Measurements from ENCODE around the gene LRRC8E. TPM values are rescaled to one million over a fixed set of nuclear protein-coding genes. Genes with fewer than 3 reads are reported as not detected.

LRRC8E gene
- total RNA-seq, 2 donors from 2014 or later, result 2.9 to 4.0 TPM

DNA sequence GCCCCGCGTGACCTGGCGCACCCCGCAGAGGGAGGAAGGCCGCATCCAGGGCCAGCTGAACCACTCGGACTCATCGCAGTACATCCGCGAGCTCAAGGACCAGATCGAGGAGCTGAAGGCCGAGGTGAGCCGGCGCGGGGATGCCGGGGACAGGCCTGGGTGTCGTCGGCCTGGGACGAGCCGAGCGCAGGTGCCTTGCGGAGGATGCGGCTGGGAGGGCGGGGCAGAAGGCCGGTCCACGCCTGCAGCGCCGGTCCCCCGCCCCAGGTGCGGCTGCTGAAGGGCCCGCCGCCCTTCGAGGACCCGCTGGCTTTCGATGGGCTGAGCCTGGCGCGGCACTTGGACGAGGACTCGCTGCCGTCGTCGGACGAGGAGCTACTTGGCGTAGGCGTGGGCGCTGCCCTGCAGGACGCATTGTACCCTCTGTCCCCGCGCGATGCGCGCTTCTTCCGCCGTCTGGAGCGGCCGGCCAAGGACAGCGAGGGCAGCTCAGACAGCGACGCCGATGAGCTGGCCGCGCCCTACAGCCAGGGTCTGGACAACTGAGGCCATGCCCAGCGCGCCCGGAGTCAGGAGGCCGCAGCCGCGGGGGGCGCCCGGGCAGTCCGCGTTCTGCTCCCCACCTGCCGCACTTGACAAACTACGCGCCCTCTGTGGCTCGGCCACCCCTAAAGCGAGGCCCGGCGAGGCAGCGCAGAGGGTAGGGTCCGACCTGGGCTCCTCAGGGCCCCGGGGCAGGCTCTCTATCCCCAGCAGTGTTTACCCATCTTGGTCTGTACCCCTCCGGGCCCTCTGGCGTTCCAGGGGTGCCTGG is 24.9 kb upstream of the LRRC8E start:
- no peak for DNase-seq
- Histone ChIP-seq H3K27ac (no peak overlapping the region), H3K4me1 (peaks cover 9% of the 10 kb centered on the region), H3K4me3 (no peak overlapping the region), H3K9ac (ENCODE audit: low read depth in 2 of 2, low read length in 2 of 2) (no peak overlapping the region), H3K9me3 (no peaks in the 10 kb centered on the region), H3K27me3 (peaks cover 33% of the 10 kb centered on the region), H3K36me3 (no peaks in the 10 kb centered on the region)
- TF ChIP-seq, protein P1, sequence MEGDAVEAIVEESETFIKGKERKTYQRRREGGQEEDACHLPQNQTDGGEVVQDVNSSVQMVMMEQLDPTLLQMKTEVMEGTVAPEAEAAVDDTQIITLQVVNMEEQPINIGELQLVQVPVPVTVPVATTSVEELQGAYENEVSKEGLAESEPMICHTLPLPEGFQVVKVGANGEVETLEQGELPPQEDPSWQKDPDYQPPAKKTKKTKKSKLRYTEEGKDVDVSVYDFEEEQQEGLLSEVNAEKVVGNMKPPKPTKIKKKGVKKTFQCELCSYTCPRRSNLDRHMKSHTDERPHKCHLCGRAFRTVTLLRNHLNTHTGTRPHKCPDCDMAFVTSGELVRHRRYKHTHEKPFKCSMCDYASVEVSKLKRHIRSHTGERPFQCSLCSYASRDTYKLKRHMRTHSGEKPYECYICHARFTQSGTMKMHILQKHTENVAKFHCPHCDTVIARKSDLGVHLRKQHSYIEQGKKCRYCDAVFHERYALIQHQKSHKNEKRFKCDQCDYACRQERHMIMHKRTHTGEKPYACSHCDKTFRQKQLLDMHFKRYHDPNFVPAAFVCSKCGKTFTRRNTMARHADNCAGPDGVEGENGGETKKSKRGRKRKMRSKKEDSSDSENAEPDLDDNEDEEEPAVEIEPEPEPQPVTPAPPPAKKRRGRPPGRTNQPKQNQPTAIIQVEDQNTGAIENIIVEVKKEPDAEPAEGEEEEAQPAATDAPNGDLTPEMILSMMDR (IDR thresholded peaks at IDR 0.05), result no peak
- intact Hi-C loops (cut with DNase I), result no loop called here

DNA sequence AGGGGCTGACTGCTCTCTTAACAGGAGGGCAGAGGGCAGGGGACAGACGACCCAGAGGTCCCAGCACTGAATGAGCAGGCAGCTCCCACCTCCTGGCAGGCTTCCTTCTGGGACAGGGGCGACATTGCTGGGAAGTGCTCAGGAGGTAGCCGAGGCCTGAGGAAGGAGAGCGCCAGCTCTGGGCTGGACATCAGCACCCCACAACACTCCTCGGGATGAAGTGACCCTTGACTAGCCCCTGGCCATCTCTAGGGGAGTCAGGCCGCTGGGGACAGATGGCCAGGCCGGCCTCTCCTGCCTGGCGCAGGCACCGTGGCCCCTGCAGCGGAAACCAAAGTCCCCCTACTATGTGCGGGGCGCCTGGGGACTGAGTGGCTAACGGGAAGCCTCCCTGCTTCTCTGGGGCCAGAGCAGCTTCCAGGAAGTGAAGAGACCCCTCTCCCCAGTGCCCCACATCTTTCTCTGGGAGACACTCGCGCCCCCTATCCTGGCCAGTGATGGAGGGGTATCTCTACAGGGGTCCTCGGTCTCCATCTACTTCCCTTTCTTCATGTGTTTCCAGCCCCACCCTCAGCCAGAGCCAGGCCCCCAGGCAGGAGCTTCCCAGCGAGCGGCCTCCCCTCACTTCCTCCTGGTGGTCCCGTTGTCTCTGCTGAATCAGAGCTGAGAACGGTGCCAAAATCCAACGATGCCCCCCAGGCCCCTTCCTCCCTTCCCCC is 24.2 kb upstream of the LRRC8E start:
- TF ChIP-seq, protein P1 (IDR thresholded peaks at IDR 0.05), result no peak
- Histone ChIP-seq H3K9me3 (no peaks in the 10 kb centered on the region), H3K4me1 (peaks cover 12% of the 10 kb centered on the region), H3K4me3 (no peak overlapping the region), H3K27ac (no peak overlapping the region), H3K36me3 (no peaks in the 10 kb centered on the region), H3K27me3 (peaks cover 33% of the 10 kb centered on the region), H3K9ac (ENCODE audit: low read depth in 2 of 2, low read length in 2 of 2) (no peak overlapping the region)
- intact Hi-C loops (cut with DNase I), result no loop called here
- DNase-seq, result no peak

DNA sequence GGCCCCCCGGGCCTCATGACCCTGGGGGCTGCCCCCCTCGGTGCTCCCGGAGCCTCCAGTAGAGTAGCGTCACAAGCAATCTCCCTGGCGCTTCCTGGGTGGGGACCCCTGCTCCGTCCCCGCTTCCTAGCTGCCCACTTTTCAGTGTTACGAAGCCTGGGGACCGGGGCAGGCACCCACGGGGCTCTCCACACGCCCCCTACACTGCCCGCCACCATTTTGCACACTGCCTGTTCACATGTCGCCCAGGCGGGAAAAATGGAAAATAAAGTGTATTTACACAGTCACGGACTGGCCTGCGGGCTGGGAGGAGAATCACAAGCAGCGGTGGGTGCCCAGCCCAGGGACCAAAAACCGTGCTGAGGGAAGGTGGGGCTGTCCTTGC is 23.6 kb upstream of the LRRC8E start:
- no peak overlapping the region for H3K9ac ChIP-seq (ENCODE audit: low read depth in 2 of 2, low read length in 2 of 2)
- H3K4me3 ChIP-seq, result no peak overlapping the region
- H3K4me1 ChIP-seq, result peaks cover 12% of the 10 kb centered on the region
- H3K27me3 ChIP-seq, result peaks cover 33% of the 10 kb centered on the region
- TF ChIP-seq, protein P1 (IDR thresholded peaks at IDR 0.05), result no peak
- intact Hi-C loops (cut with DNase I), result no loop called here
- H3K27ac ChIP-seq, result no peak overlapping the region
- no peaks in the 10 kb centered on the region for H3K9me3 ChIP-seq
- H3K36me3 ChIP-seq, result no peaks in the 10 kb centered on the region
- no peak for DNase-seq

DNA sequence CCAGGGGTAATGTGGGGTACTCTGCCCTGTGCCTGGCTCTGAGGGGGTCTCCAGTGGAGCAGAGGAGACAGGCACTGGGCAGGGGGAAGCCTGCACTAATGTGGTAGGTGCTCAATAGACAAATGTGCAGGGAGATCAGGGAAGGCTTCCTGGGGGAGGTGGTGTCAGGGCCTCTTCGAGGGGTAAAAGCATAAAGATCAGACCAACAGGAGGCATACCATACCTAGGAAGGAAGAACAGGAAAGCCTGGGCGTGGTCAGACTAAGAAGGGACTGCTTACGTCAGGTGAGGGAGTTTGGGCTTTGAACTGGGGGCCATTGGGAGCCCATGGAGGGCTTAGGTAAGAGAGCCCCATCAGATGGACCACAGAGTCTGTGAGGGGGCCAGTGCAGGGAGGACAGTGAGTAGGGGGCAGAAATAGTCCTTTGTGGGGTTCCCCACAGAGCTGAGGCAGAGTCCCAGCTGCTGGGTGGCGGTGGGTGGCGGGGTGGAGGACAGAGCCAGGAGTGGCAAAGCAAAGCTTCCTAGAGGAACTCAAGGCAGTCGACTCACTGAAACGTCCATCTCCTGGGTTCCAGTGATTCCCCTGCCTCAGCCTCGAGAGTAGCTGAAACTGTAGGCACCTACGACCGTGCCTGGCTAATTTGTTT is 22.9 kb upstream of the LRRC8E start:
- intact Hi-C loops (cut with DNase I), result no loop called here
- H3K4me3 ChIP-seq, result no peak overlapping the region
- H3K27ac ChIP-seq, result no peak overlapping the region
- H3K4me1 ChIP-seq, result peaks cover 12% of the 10 kb centered on the region
- no peaks in the 10 kb centered on the region for H3K36me3 ChIP-seq
- H3K27me3 ChIP-seq, result peaks cover 33% of the 10 kb centered on the region
- no peak for DNase-seq
- TF ChIP-seq, protein P1 (IDR thresholded peaks at IDR 0.05), result no peak
- H3K9ac ChIP-seq (ENCODE audit: low read depth in 2 of 2, low read length in 2 of 2), result no peak overlapping the region
- H3K9me3 ChIP-seq, result no peaks in the 10 kb centered on the region

DNA sequence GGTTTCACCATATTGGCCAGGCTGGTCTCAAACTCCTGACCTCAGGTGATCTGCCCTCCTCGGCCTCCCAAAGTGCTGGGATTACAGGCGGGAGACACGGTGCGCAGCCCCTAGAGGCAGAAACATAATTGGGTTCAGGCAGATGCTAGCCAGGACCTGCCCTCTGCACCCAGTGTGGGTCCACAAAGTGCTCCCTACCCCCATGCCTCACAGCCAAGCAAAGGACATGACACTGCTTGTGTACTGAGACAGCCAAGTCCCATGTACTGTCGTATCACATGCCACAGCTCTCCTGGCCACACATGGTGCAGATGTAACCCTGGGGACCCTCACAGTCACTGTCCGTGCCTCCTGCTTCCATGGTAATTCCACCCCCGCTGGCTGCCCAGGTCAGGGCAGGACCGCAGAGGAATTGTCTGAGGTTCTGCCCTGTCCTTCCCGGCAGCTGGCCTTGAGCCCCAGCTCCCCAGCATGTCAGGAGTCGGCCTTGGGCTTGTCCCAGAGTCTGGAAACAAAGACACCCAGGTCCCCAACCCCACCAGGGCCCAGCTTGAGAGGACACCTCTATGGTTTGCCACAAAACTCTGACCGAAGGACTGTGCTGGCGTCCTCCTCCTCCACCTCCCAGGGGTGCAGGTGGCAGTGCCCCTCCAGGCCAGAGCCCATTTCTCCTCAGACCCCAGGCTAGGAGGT is 21.8 kb upstream of the LRRC8E start:
- Histone ChIP-seq H3K27me3 (peaks cover 29% of the 10 kb centered on the region), H3K9me3 (no peaks in the 10 kb centered on the region), H3K36me3 (no peaks in the 10 kb centered on the region), H3K27ac (no peak overlapping the region), H3K4me3 (no peak overlapping the region), H3K4me1 (peaks cover 10% of the 10 kb centered on the region), H3K9ac (ENCODE audit: low read depth in 2 of 2, low read length in 2 of 2) (no peak overlapping the region)
- TF ChIP-seq, protein P1 (IDR thresholded peaks at IDR 0.05), result no peak
- intact Hi-C loops (cut with DNase I), result no loop called here
- no peak for DNase-seq
